GM18951 (cell line): Measurements from ENCODE around the gene SLC5A5.

Experiments used
- POLR2A ChIP-seq: IDR thresholded peaks from 4 replicates; pipeline ENCODE4 v1.6.1; 2011; ENCODE audit warnings: mild to moderate bottlenecking; ENCODE audit not compliant: insufficient read length, insufficient read depth; ENCODE audit errors: extremely low read depth
- in situ Hi-C: fragments of 300-500 bp; cut with MboI; formaldehyde crosslinking; loops from one replicate; pipeline ENCODE4 v1.12.0; 2022; ENCODE audit warnings: low sequenced_read_pairs, mixed read lengths, inconsistent platforms; ENCODE audit not compliant: unreplicated experiment

Gene SLC5A5

GRCh38 chr19:17931532-17932191, 59.9 kb downstream of the SLC5A5 start:
- in situ Hi-C loops = loop anchor here (5.0 to 25.0 kb wide), 2 partner anchors 69 to 131 kb away; no protein-coding TSS in a partner anchor
- no peak for TF ChIP-seq POLR2A

DNA sequence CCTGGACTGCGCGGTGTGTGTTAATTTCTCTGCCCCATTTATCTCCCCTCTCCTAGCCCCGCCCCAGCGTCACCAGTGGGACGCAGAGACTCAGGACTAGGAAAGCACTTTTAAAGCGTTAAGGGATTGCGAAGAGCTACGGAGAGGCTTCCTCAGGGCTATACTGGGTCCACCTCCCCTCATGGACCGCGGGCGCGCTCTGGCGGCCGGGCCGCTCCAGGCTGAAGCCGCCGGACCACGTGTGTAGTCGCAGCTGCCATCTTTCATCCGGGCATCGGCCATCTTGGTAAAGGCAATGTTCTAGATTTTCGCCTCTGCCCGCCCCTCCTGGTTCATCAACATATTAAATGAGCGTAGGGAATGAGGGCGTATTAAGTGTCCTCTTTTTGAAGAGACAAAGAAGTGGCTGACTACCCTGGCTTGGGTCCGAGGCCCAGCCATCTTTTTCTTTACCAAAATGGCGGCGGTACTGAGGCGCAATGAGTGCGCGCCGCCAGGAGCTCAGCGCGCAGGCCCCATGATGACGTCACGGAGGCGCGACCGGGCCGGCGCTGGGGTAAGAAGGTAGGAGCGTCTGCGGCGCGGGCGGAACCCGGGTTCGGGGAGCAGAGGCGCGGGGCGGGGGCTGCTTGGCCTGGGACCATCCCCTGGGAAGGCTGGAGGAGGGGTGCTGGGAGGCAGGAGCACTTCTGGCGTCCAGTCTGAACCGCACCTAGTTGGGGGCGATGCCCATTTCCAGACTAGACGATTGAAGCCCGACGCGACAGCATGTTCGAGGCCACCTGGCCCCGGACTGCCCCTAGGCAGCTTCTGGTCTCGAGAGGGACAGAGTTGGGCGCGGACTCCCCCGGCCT, 61.0 kb downstream of the SLC5A5 start, which contains the start of gene CCDC124:
Gene CCDC124, plus strand, starts transcription at position 531 of the 854 bp plus-strand sequence. CDS start 3,406 bp downstream, outside the sequence.
- in situ Hi-C loops = loop anchor here (5.0 to 25.0 kb wide), 2 partner anchors 70 to 130 kb away; no protein-coding TSS in a partner anchor

DNA sequence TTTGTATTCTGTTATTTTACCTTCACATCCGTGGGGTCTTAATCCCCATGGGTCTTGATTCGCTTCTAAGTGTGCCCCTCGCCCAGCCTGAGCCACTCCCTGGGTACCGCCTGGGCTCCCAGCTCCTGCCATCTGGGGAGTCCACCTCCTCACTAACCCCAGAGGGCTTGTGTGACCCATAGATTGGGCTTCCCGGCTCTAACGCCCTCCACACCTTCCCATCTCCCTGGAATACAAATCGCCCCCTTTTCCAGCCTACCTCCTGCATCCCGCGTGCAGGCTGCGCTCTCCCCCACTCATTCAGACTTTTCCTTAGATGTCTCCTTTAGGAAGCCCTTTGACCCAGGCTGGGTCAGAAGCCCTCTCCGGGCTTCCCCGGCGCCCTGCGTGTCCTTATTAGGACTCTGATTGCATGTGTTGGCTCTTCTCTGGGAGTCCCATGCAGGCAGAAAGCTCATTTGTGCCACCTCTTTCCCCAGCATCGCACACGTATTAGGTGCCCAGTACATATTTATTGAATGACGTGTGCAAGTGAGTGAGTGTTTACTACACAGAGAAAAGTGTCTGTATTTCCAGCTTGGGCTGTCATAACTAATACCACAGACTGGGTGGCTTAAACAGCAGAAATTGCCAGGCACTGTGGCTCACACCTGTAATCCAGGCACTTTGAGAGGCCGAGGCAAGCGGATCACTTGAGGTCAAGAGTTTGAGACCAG, 61.8 kb downstream of the SLC5A5 start:
- in situ Hi-C loops = loop anchor here (5.0 to 25.0 kb wide), 2 partner anchors 71 to 129 kb away; no protein-coding TSS in a partner anchor
- no peak for TF ChIP-seq POLR2A

More for the DNA sequence above, 61.0 kb downstream of the SLC5A5 start, which contains the start of gene CCDC124:
- TF ChIP-seq POLR2A = peak; percentile 83

DNA sequence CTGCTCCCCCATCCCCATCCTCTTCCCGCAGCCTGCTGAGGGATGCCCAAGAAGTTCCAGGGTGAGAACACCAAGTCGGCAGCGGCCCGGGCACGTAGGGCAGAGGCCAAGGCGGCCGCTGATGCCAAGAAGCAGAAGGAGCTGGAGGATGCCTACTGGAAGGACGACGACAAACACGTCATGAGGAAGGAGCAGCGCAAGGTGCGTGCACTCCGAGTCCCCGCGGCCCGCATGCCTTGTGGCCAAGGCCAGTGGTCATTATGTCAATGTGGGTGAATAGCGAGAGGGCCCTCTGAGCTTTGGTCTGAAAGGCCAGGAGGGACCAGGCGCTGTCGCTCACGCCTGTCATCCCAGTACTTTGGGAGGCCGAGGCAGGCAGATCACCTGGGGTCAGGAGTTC, 64.6 kb downstream of the SLC5A5 start:
- in situ Hi-C loops = loop anchor here (5.0 to 25.0 kb wide), 2 partner anchors 66 to 126 kb away; no protein-coding TSS in a partner anchor
- no peak for TF ChIP-seq POLR2A

GRCh38 chr19:17937371-17937900, 65.7 kb downstream of the SLC5A5 start:
- in situ Hi-C loops = loop anchor here (5.0 to 25.0 kb wide), 2 partner anchors 65 to 125 kb away; no protein-coding TSS in a partner anchor
- no peak for TF ChIP-seq POLR2A

DNA sequence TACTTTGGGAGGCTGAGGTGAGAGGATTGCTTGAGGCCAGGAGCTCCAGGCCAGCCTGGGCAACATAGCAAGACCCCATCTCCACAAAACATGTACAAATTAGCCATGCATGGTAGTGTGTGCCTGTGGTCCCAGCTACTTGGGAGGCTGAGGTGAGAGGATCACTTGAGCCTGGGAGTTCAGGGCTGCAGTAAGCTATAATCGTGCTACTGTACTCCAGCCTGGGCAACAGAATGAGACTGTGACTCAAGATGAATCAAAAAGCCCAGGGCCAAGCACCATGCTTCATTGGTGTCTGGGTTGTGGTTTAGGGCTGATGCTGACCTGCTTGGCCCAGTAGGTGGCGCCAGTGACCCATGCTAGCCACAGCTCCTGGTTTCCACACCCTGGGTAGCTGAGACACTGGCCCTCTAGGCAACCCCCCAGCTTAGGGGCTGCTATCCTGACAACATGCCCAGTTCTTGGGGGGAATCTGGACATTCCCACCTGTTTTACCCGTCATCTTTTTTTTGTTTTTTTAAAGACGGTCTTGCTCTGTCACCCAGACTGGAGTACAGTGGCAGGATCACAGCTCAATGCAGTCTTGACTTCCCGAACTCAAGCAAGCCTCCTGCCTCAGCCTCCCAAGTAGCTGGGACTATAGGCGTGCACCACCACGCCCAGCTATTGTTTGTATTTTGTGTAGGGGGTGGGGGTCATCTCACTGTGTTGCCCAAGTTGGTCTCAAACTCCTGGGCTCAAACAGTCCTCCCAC, 66.5 kb downstream of the SLC5A5 start:
- no peak for TF ChIP-seq POLR2A
- in situ Hi-C loops = loop anchor here (5.0 to 25.0 kb wide), 2 partner anchors 64 to 124 kb away; no protein-coding TSS in a partner anchor

DNA sequence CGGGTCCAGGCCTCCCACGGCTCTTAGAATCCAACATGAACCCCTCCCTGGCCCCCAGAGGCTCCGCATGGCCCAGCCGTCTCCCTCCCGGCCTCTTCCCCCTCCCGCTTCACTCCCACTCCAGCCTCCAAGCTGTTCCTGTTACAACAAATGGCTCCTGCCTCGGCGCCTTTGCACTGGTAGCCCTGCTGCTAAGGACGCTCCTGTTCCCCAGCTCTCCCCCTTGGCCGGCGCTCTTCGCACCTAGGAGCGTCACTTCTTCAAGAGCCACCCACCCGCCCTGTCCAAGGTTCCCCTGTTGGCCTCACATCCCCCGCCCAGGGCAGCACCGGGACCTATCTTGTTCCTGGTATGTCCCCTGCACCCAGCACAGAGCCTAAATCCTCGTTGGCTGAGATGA, 70.4 kb downstream of the SLC5A5 start:
- in situ Hi-C loops = loop anchor here (25.0 kb wide), 1 partner anchor 120 kb away; no protein-coding TSS in a partner anchor

GRCh38 chr19:17942582-17943273, 71.0 kb downstream of the SLC5A5 start:
- TF ChIP-seq POLR2A = no peak
- in situ Hi-C loops = loop anchor here (25.0 kb wide), 1 partner anchor 120 kb away; no protein-coding TSS in a partner anchor

More for the DNA sequence above, 70.4 kb downstream of the SLC5A5 start:
- no peak for TF ChIP-seq POLR2A

- no peak for TF ChIP-seq POLR2A
- in situ Hi-C loops = loop anchor here (25.0 kb wide), 1 partner anchor 119 kb away; no protein-coding TSS in a partner anchor
Measured at GRCh38 chr19:17943274-17944221, 71.8 kb downstream of the SLC5A5 start.

GRCh38 chr19:17944301-17944700, 72.6 kb downstream of the SLC5A5 start:
- no peak for TF ChIP-seq POLR2A
- in situ Hi-C loops = loop anchor here (25.0 kb wide), 1 partner anchor 118 kb away; no protein-coding TSS in a partner anchor
